ENCODE measurements around the gene CAMTA1. TPM values are rescaled to one million over a fixed set of nuclear protein-coding genes. Genes with fewer than 3 reads are reported as not detected.

CAMTA1 gene
- total RNA-seq, 1 experiment from 2014 or later: 69.5 TPM

DNA sequence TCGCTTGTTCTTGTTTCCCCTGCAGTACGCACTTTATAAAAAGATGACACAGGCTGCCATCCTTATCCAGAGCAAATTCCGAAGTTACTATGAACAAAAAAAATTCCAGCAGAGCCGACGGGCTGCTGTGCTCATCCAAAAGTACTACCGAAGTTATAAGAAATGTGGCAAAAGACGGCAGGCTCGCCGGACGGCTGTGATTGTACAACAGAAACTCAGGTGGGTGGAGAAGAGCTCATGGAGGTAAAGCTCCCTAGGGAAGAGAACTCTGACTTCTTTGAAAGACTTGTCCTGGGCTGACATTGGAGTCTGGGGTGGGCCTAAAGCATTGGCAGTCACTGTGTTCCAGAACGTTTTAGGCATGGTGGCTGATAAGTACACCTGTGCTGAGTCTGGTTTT is 965.9 kb downstream of the CAMTA1 start:
- no peaks in the 10 kb centered on the region for H3K27me3 ChIP-seq (ENCODE audit: insufficient read depth, low read length)
- no peaks in the 10 kb centered on the region for H3K79me2 ChIP-seq (ENCODE audit: insufficient read depth, low read length)
- no peak overlapping the region for H2AFZ ChIP-seq (ENCODE audit: low read depth, low read length, poor library complexity, severe bottlenecking)
- no peaks in the 10 kb centered on the region for H3K9me2 ChIP-seq (ENCODE audit: insufficient read depth)
- H4K20me1 ChIP-seq (ENCODE audit: insufficient read depth): no peaks in the 10 kb centered on the region
- H3K36me3 ChIP-seq (ENCODE audit: control insufficient read depth in 1 of 2, insufficient read depth in 2 of 2, low read length in 2 of 2): peaks cover 4 to 10% of the 10 kb centered on the region in 2 experiments; a peak in 3 of 4 replicates
- no peaks in the 10 kb centered on the region for H3K9me3 ChIP-seq (ENCODE audit: control insufficient read depth in 1 of 2, insufficient read depth in 1 of 2, low read depth in 1 of 2, low read length in 2 of 2)
- TF ChIP-seq TCF7L2 (IDR thresholded peaks at IDR 0.05; ENCODE audit: borderline replicate concordance, extremely low read depth, insufficient read depth, insufficient read length): no peak
- no peak for TF ChIP-seq SP1 (IDR thresholded peaks at IDR 0.05; ENCODE audit: low read depth)
- TF ChIP-seq REST (IDR thresholded peaks at IDR 0.05; ENCODE audit: low read depth): no peak
- no peak for TF ChIP-seq ZFX (IDR thresholded peaks at IDR 0.05)
- no peak for TF ChIP-seq CBX3 (IDR thresholded peaks at IDR 0.05; ENCODE audit: low read depth)
- no peak for TF ChIP-seq MAX (IDR thresholded peaks at IDR 0.05)
- no peak for TF ChIP-seq EZH2 (IDR thresholded peaks at IDR 0.05)
- TF ChIP-seq RAD21 (IDR thresholded peaks at IDR 0.05; ENCODE audit: low read depth): no peak
- no peak for TF ChIP-seq ELF1 (IDR thresholded peaks at IDR 0.05; ENCODE audit: borderline replicate concordance, low read depth)
- no peak for TF ChIP-seq ZNF274 (IDR thresholded peaks at IDR 0.05; ENCODE audit: low read depth, low read length)
- TF ChIP-seq POLR2A (IDR thresholded peaks at IDR 0.05; ENCODE audit: borderline replicate concordance, extremely low read depth, insufficient read depth, insufficient read length): no peak
- no peak for TF ChIP-seq ATF3 (IDR thresholded peaks at IDR 0.05)
- TF ChIP-seq EGR1 (IDR thresholded peaks at IDR 0.05; ENCODE audit: low read depth): no peak
- TF ChIP-seq SIN3A (IDR thresholded peaks at IDR 0.05; ENCODE audit: low read depth): no peak
- TF ChIP-seq CEBPB (IDR thresholded peaks at IDR 0.05; ENCODE audit: low read depth): no peak
- no peak for TF ChIP-seq FOSL1 (IDR thresholded peaks at IDR 0.05; ENCODE audit: low read depth)
- no peak for ATAC-seq
- no peaks in the 10 kb centered on the region for H3K4me1 ChIP-seq (ENCODE audit: control insufficient read depth in 1 of 2, insufficient read depth in 2 of 2, low read length in 2 of 2)
- POLR2A ChIA-PET: no interaction called here
- no peak for DNase-seq (ENCODE audit: low read depth, low spot score)
- H3K4me3 ChIP-seq (replicated peaks in 1 of 2; ENCODE audit: low read depth in 1 of 2, low read length in 2 of 2): no peak overlapping the region
- RAD21 ChIA-PET (ENCODE audit: low non-redundant PET in 1 of 2, low total read pairs in 2 of 2, uncharacterized antibody in 2 of 2, unreplicated experiment in 2 of 2): no interaction called here
- H3K4me2 ChIP-seq (ENCODE audit: low read length): no peak overlapping the region
- intact Hi-C loops (cut with micrococcal nuclease): no loop called here
- no TSS peak for BruUV-seq (replicated peaks)
- no peak overlapping the region for H3K27ac ChIP-seq (ENCODE audit: low read depth, low read length)
- CTCF ChIA-PET: interaction anchor here (2.4 to 5.3 kb wide), 2 partner anchors 82 to 85 kb away, joined by 9 to 96 read pairs; no protein-coding TSS in a partner anchor
- no peak overlapping the region for H3K9ac ChIP-seq (ENCODE audit: low read length)

Measured in HCT116 (cell line).